Measurements from ENCODE around the gene ORMDL3. TPM values are rescaled to one million over a fixed set of nuclear protein-coding genes. Genes with fewer than 3 reads are reported as not detected.
A peak's percentile ranks its signal among the peaks of the same experiment; 100 is the strongest.

The ORMDL3 gene
- total and polyA plus RNA-seq, 10 of the 15 experiments (the other 5 are each of a cell fraction or from before 2014, with no cell fraction given), result 8.8 to 98.1 (median 49.9) TPM

DNA sequence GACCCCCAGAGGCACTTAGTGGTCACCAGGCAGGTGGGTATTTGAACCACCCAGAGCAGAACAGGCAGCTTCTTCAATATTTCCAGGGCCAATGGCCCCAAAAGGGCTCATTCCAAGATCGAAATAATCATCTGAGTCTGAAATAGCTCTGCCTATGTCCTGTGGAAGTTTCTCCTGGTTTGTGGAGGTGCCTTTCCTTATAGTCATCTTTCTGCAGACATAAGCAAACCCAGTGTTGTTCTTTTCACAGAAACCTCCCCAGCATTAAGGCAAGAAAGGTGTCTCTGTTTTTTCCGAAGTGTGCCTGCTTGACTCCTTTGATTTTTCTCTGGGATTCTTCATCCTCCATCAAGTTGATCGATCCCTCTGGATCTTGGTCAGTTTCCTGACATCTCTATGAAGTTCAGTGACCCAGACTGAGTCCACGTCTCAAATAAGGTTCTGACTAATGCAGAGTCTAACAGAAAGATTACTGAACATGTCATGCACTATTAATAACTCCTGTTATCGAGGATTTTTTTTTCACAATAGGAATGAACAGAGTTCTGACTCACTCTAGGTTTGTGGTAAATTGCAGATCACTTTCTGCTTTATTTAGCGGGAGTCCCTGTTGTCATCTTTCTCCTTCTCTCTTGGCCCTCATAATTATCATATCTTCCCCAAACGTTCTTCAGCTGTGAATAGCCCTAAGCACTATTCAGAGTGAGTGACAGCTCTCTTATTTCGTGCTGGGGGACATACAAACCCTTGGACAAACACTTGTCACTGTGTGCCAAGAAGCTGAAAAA is 1.7 kb upstream of the ORMDL3 start (continued):
- TF ChIP-seq CREM (IDR thresholded peaks at IDR 0.05; ENCODE audit: low read depth), result peak; percentile 74
- no peak for TF ChIP-seq SMAD5 (IDR thresholded peaks at IDR 0.05; ENCODE audit: low read depth)
- 0 out of 4 replicates have a peak, but pooled peaks of 1 of the 2 experiments have one; percentile 7 for TF ChIP-seq BHLHE40 (IDR thresholded peaks at IDR 0.05; ENCODE audit: borderline replicate concordance in 1 of 2, low read depth in 2 of 2, low read length in 1 of 2)
- peak; percentile 86 for TF ChIP-seq ATF7 (IDR thresholded peaks at IDR 0.05; ENCODE audit: low read depth)
- no peak for TF ChIP-seq PAX8 (IDR thresholded peaks at IDR 0.05)
- TF ChIP-seq NR2C1 (IDR thresholded peaks at IDR 0.05), result no peak
- no peak for TF ChIP-seq FOS (IDR thresholded peaks at IDR 0.05; ENCODE audit: borderline replicate concordance, extremely low read depth, insufficient read length)
- TF ChIP-seq CREB1 (IDR thresholded peaks at IDR 0.05; ENCODE audit: low read depth), result peak; percentile 70
- no peak for TF ChIP-seq MXI1 (IDR thresholded peaks at IDR 0.05; ENCODE audit: low read depth, low read length)
- no peak for TF ChIP-seq SPI1 (IDR thresholded peaks at IDR 0.05; ENCODE audit: borderline replicate concordance, insufficient read depth, low read depth, low read length)
- no peak for TF ChIP-seq CHD1 (IDR thresholded peaks at IDR 0.05; ENCODE audit: low read depth, low read length)
- TF ChIP-seq EED (IDR thresholded peaks at IDR 0.05; ENCODE audit: low read depth), result peak; percentile 68
- TF ChIP-seq SIN3A (IDR thresholded peaks at IDR 0.05; ENCODE audit: low read depth, low read length), result no peak
- peak; percentile 72; the same call in 1 of the 2 replicates for TF ChIP-seq FOXM1 (IDR thresholded peaks at IDR 0.05; ENCODE audit: low read depth, low read length)
- TF ChIP-seq MTA2 (IDR thresholded peaks at IDR 0.05; ENCODE audit: low read depth), result peak; percentile 41; the same call in 1 of the 2 replicates
- TF ChIP-seq RCOR1 (conservative IDR thresholded peaks at IDR 0.05; ENCODE audit: low read depth, low read length), result no peak
- no peak for TF ChIP-seq RELA (IDR thresholded peaks at IDR 0.05; ENCODE audit: borderline replicate concordance, partially characterized antibody)

Data from GM12878 (cell line).